Measurements from ENCODE around the gene ARHGAP9. TPM values are rescaled to one million over a fixed set of nuclear protein-coding genes. Genes with fewer than 3 reads are reported as not detected.

ARHGAP9 gene
- total and polyA plus RNA-seq, 5 donors from 2014 or later: 173 to 403 (median 187) TPM

DNA sequence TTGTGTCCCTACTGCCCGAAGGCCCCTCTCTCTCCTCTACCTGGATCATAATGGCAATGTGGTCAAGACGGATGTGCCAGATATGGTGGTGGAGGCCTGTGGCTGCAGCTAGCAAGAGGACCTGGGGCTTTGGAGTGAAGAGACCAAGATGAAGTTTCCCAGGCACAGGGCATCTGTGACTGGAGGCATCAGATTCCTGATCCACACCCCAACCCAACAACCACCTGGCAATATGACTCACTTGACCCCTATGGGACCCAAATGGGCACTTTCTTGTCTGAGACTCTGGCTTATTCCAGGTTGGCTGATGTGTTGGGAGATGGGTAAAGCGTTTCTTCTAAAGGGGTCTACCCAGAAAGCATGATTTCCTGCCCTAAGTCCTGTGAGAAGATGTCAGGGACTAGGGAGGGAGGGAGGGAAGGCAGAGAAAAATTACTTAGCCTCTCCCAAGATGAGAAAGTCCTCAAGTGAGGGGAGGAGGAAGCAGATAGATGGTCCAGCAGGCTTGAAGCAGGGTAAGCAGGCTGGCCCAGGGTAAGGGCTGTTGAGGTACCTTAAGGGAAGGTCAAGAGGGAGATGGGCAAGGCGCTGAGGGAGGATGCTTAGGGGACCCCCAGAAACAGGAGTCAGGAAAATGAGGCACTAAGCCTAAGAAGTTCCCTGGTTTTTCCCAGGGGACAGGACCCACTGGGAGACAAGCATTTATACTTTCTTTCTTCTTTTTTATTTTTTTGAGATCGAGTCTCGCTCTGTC, 22.8 kb downstream of the ARHGAP9 start:
- H3K27me3 Mint-ChIP-seq: peaks cover 29% of the 10 kb centered on the region
- no peak for DNase-seq
- no peak overlapping the region for H3K27ac ChIP-seq (ENCODE audit: insufficient read depth, low read length, poor library complexity, severe bottlenecking)
- peak overlapping the region in 1 of 3 donors; percentile 97 for H3K27ac Mint-ChIP-seq
- H3K27me3 ChIP-seq (ENCODE audit: control insufficient read depth, insufficient read depth, low read length): no peaks in the 10 kb centered on the region
- H3K36me3 ChIP-seq (ENCODE audit: control insufficient read depth, insufficient read depth, low read length): no peaks in the 10 kb centered on the region
- no peaks in the 10 kb centered on the region for H3K9me3 ChIP-seq (ENCODE audit: control insufficient read depth in 2 of 2, low read length in 2 of 2)
- peaks cover 29% of the 10 kb centered on the region for H3K4me1 ChIP-seq (ENCODE audit: control insufficient read depth, insufficient read depth, low read length, poor library complexity, severe bottlenecking)
- peak overlapping the region in 1 of 4 donors; percentile 51 for H3K4me3 Mint-ChIP-seq
- H3K4me3 ChIP-seq (ENCODE audit: low read depth, low read length): no peak overlapping the region
- H3K4me1 Mint-ChIP-seq: peaks cover 5 to 37% (median 24%) of the 10 kb centered on the region in 4 donors
- ATAC-seq (ENCODE audit: low read depth in 2 of 2): no peak
- H3K36me3 Mint-ChIP-seq: no peaks in the 10 kb centered on the region
- H3K9me3 Mint-ChIP-seq: no peaks in the 10 kb centered on the region

DNA sequence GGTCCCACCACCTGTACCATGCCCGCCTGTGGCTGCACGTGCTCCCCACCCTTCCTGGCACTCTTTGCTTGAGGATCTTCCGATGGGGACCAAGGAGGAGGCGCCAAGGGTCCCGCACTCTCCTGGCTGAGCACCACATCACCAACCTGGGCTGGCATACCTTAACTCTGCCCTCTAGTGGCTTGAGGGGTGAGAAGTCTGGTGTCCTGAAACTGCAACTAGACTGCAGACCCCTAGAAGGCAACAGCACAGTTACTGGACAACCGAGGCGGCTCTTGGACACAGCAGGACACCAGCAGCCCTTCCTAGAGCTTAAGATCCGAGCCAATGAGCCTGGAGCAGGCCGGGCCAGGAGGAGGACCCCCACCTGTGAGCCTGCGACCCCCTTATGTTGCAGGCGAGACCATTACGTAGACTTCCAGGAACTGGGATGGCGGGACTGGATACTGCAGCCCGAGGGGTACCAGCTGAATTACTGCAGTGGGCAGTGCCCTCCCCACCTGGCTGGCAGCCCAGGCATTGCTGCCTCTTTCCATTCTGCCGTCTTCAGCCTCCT, 23.4 kb downstream of the ARHGAP9 start:
- Histone ChIP-seq H3K36me3 (ENCODE audit: control insufficient read depth, insufficient read depth, low read length) (no peaks in the 10 kb centered on the region), H3K4me3 (ENCODE audit: low read depth, low read length) (no peak overlapping the region), H3K27ac (ENCODE audit: insufficient read depth, low read length, poor library complexity, severe bottlenecking) (no peak overlapping the region), H3K4me1 (ENCODE audit: control insufficient read depth, insufficient read depth, low read length, poor library complexity, severe bottlenecking) (peaks cover 22% of the 10 kb centered on the region), H3K9me3 (ENCODE audit: control insufficient read depth in 2 of 2, low read length in 2 of 2) (no peaks in the 10 kb centered on the region), H3K27me3 (ENCODE audit: control insufficient read depth, insufficient read depth, low read length) (no peaks in the 10 kb centered on the region)
- ATAC-seq (ENCODE audit: low read depth in 2 of 2) (peak in 1 of 2 donors; percentile 21), DNase-seq (peak in 1 of 3 donors; percentile 70)
- Mint-ChIP-seq H3K36me3 (no peaks in the 10 kb centered on the region), H3K4me1 (peaks cover 5 to 36% (median 21%) of the 10 kb centered on the region in 4 donors), H3K9me3 (no peaks in the 10 kb centered on the region), H3K27ac (peak overlapping the region in 1 of 3 donors; percentile 71), H3K27me3 (peaks cover 25% of the 10 kb centered on the region), H3K4me3 (peak overlapping the region in 3 of 4 donors; percentile 51 to 71 (median 66))

DNA sequence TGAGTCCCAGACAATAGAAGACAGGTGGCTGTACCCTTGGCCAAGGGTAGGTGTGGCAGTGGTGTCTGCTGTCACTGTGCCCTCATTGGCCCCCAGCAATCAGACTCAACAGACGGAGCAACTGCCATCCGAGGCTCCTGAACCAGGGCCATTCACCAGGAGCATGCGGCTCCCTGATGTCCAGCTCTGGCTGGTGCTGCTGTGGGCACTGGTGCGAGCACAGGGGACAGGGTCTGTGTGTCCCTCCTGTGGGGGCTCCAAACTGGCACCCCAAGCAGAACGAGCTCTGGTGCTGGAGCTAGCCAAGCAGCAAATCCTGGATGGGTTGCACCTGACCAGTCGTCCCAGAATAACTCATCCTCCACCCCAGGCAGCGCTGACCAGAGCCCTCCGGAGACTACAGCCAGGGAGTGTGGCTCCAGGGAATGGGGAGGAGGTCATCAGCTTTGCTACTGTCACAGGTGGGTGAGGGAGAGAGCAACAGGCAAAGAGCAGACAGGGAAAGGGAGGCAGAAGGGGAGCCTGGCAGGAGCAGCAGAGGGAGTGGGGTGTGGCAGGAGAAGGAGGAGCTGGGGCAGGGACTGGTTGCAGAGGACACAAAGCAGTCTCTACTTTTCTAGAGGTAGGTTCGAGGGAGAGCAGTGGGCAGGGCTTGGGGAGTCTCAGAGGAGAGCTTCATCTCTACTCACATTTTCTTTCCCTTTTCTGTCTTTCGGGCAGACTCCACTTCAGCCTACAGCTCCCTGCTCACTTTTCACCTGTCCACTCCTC, 24.1 kb downstream of the ARHGAP9 start:
- peak overlapping the region in 1 of 3 donors; percentile 71 for H3K27ac Mint-ChIP-seq
- no peak overlapping the region for H3K4me3 ChIP-seq (ENCODE audit: low read depth, low read length)

DNA sequence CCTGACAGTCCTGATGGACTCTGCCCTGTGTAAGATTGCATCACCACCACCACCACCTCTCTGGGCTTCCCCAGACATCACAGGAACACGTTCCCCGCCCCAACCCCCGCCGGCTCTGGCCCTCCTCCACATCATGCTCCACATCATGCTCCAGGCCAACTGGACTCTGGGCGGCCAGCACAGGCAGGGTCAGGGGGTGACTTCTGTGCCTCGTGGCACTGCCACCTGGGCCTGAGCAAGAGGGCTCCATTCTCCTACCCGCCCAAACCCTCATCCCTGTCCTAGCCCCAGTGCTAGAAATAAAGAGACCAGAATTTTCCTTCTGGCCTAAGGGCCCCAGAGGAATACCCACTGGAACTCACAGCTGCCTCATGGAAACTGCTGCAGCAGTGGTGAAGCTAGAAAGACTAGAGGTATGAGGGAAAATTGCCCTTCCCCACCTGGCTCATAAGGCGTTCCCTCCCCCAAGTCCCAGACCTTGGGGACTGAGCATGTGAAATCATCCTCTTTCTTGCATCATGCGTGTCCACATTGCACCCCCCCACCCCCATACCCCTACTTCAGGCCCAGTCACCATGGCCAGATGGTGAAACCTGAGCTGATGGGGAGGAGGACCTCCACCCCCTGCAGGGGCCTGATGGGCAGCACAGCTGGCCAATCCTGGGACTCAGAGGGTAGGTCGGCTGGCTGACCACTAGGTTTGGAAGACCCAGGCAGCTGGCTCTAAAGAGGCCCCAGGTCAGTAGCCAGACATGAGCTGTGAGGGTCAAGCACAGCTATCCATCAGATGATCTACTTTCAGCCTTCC, 24.9 kb downstream of the ARHGAP9 start, which contains the start of gene INHBE:
TSS of gene INHBE (plus strand) at position 742 of the 808 bp plus-strand sequence. CDS start 230 bp downstream, outside the sequence.
- Mint-ChIP-seq H3K36me3 (no peaks in the 10 kb centered on the region), H3K27me3 (peaks cover 19% of the 10 kb centered on the region), H3K4me1 (peaks cover 5 to 27% (median 14%) of the 10 kb centered on the region in 4 donors), H3K9me3 (no peaks in the 10 kb centered on the region), H3K4me3 (peak within 1 kb of the TSS in 3 of 4 donors; percentile 56 to 71 (median 66)), H3K27ac (peak within 1 kb of the TSS in 1 of 3 donors; percentile 71)
- no peaks in the 10 kb centered on the region for H3K9me3 ChIP-seq (ENCODE audit: control insufficient read depth in 2 of 2, low read length in 2 of 2)
- no peak for DNase-seq
- H3K27me3 ChIP-seq (ENCODE audit: control insufficient read depth, insufficient read depth, low read length): no peaks in the 10 kb centered on the region
- H3K4me3 ChIP-seq (ENCODE audit: low read depth, low read length): no peak within 1 kb of the TSS
- H3K27ac ChIP-seq (ENCODE audit: insufficient read depth, low read length, poor library complexity, severe bottlenecking): no peak within 1 kb of the TSS
- ATAC-seq (ENCODE audit: low read depth in 2 of 2): no peak
- no peaks in the 10 kb centered on the region for H3K36me3 ChIP-seq (ENCODE audit: control insufficient read depth, insufficient read depth, low read length)
- H3K4me1 ChIP-seq (ENCODE audit: control insufficient read depth, insufficient read depth, low read length, poor library complexity, severe bottlenecking): peaks cover 8% of the 10 kb centered on the region

More for the DNA sequence above, 24.1 kb downstream of the ARHGAP9 start:
- Histone ChIP-seq H3K4me1 (ENCODE audit: control insufficient read depth, insufficient read depth, low read length, poor library complexity, severe bottlenecking) (peaks cover 15% of the 10 kb centered on the region), H3K27me3 (ENCODE audit: control insufficient read depth, insufficient read depth, low read length) (no peaks in the 10 kb centered on the region), H3K36me3 (ENCODE audit: control insufficient read depth, insufficient read depth, low read length) (no peaks in the 10 kb centered on the region), H3K27ac (ENCODE audit: insufficient read depth, low read length, poor library complexity, severe bottlenecking) (no peak overlapping the region), H3K9me3 (ENCODE audit: control insufficient read depth in 2 of 2, low read length in 2 of 2) (no peaks in the 10 kb centered on the region)
- peak overlapping the region in 3 of 4 donors; percentile 56 to 71 (median 66) for H3K4me3 Mint-ChIP-seq
- H3K9me3 Mint-ChIP-seq: no peaks in the 10 kb centered on the region
- H3K36me3 Mint-ChIP-seq: no peaks in the 10 kb centered on the region
- H3K4me1 Mint-ChIP-seq: peaks cover 5 to 34% (median 18%) of the 10 kb centered on the region in 4 donors
- DNase-seq: no peak
- ATAC-seq (ENCODE audit: low read depth in 2 of 2): no peak
- H3K27me3 Mint-ChIP-seq: peaks cover 23% of the 10 kb centered on the region

DNA sequence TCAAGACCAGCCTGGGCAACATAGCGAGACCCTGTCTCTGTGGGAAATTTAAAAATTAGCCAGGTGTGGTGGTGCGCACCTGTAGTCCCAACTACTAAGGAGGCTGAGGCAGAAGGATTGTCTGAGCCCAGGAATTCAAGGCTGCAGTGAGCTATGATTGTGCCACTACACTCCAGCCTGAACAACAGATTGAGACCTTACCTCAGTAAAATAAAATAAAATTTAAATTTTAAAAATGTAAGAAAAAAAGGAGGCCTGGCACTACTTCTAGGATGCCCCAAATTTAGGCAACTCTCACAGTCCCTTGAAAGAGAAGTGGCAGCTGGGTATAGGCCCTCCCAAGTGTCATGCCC, 25.5 kb downstream of the ARHGAP9 start:
- no peaks in the 10 kb centered on the region for H3K36me3 ChIP-seq (ENCODE audit: control insufficient read depth, insufficient read depth, low read length)
- no peak for DNase-seq
- Mint-ChIP-seq H3K27me3 (peaks cover 13% of the 10 kb centered on the region), H3K4me3 (no peak overlapping the region), H3K4me1 (peaks cover 5 to 21% (median 11%) of the 10 kb centered on the region in 4 donors), H3K27ac (no peak overlapping the region), H3K36me3 (no peaks in the 10 kb centered on the region), H3K9me3 (no peaks in the 10 kb centered on the region)
- no peak overlapping the region for H3K27ac ChIP-seq (ENCODE audit: insufficient read depth, low read length, poor library complexity, severe bottlenecking)
- ATAC-seq (ENCODE audit: low read depth in 2 of 2): no peak
- peaks cover 8% of the 10 kb centered on the region for H3K4me1 ChIP-seq (ENCODE audit: control insufficient read depth, insufficient read depth, low read length, poor library complexity, severe bottlenecking)
- no peaks in the 10 kb centered on the region for H3K27me3 ChIP-seq (ENCODE audit: control insufficient read depth, insufficient read depth, low read length)
- no peaks in the 10 kb centered on the region for H3K9me3 ChIP-seq (ENCODE audit: control insufficient read depth in 2 of 2, low read length in 2 of 2)
- H3K4me3 ChIP-seq (ENCODE audit: low read depth, low read length): no peak overlapping the region

DNA sequence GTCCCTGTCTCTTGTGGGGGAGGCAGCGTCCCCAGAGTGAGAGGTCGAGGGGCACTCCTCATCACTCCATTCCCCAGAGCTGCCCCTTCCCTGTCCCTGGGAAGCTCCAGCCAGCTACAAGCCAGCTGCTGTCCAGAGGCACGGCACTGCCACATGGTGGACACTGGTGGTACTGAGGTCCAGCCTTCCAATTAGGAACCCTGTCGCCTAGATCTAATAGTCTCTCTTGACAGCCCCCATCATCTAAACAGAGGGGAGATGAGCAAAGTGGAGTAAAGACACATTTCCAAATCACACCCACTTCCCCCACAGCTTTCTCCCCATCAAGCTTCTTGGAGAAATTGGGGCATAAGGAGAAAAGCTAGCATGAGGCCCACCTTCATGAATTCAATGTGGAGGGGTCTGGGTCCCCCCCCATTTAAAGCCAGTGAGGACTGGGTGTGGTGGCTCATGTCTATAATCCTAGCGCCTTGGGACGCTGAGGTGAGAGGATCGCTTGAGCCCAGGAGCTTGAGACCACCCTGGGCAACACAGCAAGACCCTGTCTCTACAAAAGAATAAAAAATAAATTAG, 26.6 kb downstream of the ARHGAP9 start:
- Mint-ChIP-seq H3K36me3 (no peaks in the 10 kb centered on the region), H3K27ac (peak overlapping the region in 1 of 3 donors; percentile 44), H3K4me1 (peaks cover 0 to 11% (median 5%) of the 10 kb centered on the region in 4 donors), H3K4me3 (peak overlapping the region in 2 of 4 donors; percentile 43 to 72), H3K9me3 (no peaks in the 10 kb centered on the region), H3K27me3 (peaks cover 10% of the 10 kb centered on the region)
- Histone ChIP-seq H3K36me3 (ENCODE audit: control insufficient read depth, insufficient read depth, low read length) (no peaks in the 10 kb centered on the region), H3K27me3 (ENCODE audit: control insufficient read depth, insufficient read depth, low read length) (no peaks in the 10 kb centered on the region), H3K4me1 (ENCODE audit: control insufficient read depth, insufficient read depth, low read length, poor library complexity, severe bottlenecking) (no peaks in the 10 kb centered on the region), H3K9me3 (ENCODE audit: control insufficient read depth in 2 of 2, low read length in 2 of 2) (no peaks in the 10 kb centered on the region), H3K27ac (ENCODE audit: insufficient read depth, low read length, poor library complexity, severe bottlenecking) (no peak overlapping the region), H3K4me3 (ENCODE audit: low read depth, low read length) (no peak overlapping the region)
- DNase-seq: peak in 1 of 3 donors; percentile 40
- peak; percentile 32 to 46 for ATAC-seq (ENCODE audit: low read depth in 2 of 2)
